ENCODE results near the gene MAP3K15. TPM values are rescaled to one million over a fixed set of nuclear protein-coding genes. Genes with fewer than 3 reads are reported as not detected.

Gene MAP3K15, protein sequence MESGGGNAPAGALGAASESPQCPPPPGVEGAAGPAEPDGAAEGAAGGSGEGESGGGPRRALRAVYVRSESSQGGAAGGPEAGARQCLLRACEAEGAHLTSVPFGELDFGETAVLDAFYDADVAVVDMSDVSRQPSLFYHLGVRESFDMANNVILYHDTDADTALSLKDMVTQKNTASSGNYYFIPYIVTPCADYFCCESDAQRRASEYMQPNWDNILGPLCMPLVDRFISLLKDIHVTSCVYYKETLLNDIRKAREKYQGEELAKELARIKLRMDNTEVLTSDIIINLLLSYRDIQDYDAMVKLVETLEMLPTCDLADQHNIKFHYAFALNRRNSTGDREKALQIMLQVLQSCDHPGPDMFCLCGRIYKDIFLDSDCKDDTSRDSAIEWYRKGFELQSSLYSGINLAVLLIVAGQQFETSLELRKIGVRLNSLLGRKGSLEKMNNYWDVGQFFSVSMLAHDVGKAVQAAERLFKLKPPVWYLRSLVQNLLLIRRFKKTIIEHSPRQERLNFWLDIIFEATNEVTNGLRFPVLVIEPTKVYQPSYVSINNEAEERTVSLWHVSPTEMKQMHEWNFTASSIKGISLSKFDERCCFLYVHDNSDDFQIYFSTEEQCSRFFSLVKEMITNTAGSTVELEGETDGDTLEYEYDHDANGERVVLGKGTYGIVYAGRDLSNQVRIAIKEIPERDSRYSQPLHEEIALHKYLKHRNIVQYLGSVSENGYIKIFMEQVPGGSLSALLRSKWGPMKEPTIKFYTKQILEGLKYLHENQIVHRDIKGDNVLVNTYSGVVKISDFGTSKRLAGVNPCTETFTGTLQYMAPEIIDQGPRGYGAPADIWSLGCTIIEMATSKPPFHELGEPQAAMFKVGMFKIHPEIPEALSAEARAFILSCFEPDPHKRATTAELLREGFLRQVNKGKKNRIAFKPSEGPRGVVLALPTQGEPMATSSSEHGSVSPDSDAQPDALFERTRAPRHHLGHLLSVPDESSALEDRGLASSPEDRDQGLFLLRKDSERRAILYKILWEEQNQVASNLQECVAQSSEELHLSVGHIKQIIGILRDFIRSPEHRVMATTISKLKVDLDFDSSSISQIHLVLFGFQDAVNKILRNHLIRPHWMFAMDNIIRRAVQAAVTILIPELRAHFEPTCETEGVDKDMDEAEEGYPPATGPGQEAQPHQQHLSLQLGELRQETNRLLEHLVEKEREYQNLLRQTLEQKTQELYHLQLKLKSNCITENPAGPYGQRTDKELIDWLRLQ (N-terminal part only)
- total RNA-seq: 1 to 10 TPM in 3 of 6 donors, under 1 TPM in 3; 0.32 to 2.4 (median 0.89) TPM
- 1 to 10 TPM; 1.7 to 7.1 TPM for polyA plus RNA-seq

DNA sequence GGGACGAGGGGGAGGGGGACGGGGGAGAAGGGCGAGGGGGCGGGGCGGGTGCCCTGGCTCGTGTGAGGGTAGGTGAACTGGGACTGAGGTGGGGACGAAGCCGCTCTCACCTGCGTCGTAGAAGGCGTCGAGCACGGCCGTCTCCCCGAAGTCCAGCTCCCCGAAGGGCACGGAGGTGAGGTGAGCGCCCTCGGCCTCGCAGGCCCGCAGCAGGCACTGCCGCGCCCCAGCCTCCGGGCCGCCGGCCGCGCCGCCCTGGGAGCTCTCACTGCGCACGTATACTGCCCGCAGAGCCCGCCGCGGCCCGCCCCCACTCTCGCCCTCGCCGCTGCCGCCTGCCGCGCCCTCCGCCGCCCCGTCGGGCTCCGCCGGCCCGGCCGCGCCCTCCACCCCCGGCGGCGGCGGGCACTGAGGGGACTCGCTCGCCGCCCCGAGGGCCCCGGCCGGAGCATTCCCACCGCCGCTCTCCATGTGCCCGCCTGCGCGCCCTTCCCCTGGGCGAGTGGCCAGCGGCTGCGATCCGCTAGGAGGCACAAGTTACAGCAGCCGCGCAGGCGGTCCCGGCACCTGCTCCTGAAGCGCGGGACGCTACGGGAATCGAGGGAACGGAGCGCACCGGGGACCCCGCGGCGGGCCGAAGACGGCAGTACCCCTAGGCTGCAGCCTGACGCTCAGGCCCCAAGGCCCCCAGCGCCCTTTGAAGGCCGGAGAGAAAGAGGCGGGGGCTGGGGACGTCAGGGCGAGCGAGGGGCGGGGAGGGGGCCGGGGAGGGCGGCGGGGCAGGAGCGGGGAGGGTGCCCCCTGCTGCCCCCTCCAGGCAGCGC is at the start of gene MAP3K15:
TSS of gene MAP3K15 (minus strand) at position 718 of the 824 bp plus-strand sequence. CDS start at position 471, 247 bp downstream.
- intact Hi-C loops (cut with DNase I): no loop called here
- H3K36me3 ChIP-seq: no peaks in the 10 kb centered on the region
- DNase-seq (peak; percentile 8 to 84 (median 44)), FAIRE-seq (no peak), ATAC-seq (peak; percentile 78 to 91 (median 82))
- no peaks in the 10 kb centered on the region for H3K9me3 ChIP-seq
- H3K27ac ChIP-seq: no peak within 1 kb of the TSS
- peak within 1 kb of the TSS in 2 of 4 donors; percentile 27 to 36 for H3K4me3 ChIP-seq
- TF ChIP-seq CTCF (IDR thresholded peaks at IDR 0.05): peak in 1 of 4 donors; percentile 14
- 2 to 30% methylated on average over 54 to 91 of the region's 100 CpGs for WGBS, 2 donors
- peaks cover 0 to 4% (median 0%) of the 10 kb centered on the region in 4 donors for H3K27me3 ChIP-seq
- no peaks in the 10 kb centered on the region for H3K4me1 ChIP-seq

GRCh38 chrX:19564606-19565005 is 49.3 kb upstream of the MAP3K15 start:
- no peak for DNase-seq
- 40 to 55% methylated on average over 1 of the region's 1 CpG for WGBS, 2 donors
- intact Hi-C loops (cut with DNase I): no loop called here
- Histone ChIP-seq H3K4me1 (no peaks in the 10 kb centered on the region), H3K4me3 (no peak overlapping the region), H3K9me3 (no peaks in the 10 kb centered on the region), H3K27ac (no peak overlapping the region), H3K36me3 (no peaks in the 10 kb centered on the region), H3K27me3 (no peaks in the 10 kb centered on the region)
- FAIRE-seq: no peak
- no peak for TF ChIP-seq CTCF (IDR thresholded peaks at IDR 0.05)
- ATAC-seq: no peak

DNA sequence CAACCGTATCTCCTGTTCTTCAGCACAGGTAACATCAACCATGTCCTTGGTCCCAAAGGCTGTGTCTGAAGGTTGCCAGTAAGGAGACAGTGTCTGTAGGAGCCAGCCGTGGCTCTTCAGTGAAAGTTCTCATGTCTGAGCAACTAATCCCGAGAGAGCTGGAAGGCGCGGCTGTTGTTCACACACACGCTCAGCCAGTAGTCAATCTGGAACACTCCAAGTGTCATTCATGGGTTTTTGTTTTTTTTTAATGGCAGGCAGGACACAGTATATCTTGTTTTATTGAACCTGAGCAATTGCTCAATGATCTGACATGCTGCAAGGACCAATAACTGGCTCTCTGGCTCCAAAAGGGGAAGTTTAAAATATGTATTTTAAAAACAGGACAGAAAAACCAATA is 48.4 kb upstream of the MAP3K15 start:
- WGBS, 2 donors: 85 to 91% methylated on average over 6 of the region's 6 CpGs
- FAIRE-seq (no peak), ATAC-seq (no peak), DNase-seq (no peak)
- no peaks in the 10 kb centered on the region for H3K4me1 ChIP-seq
- no peak overlapping the region for H3K4me3 ChIP-seq
- TF ChIP-seq CTCF (IDR thresholded peaks at IDR 0.05): no peak
- H3K27ac ChIP-seq: no peak overlapping the region
- no peaks in the 10 kb centered on the region for H3K9me3 ChIP-seq
- no peaks in the 10 kb centered on the region for H3K27me3 ChIP-seq
- H3K36me3 ChIP-seq: no peaks in the 10 kb centered on the region
- intact Hi-C loops (cut with DNase I): no loop called here

- intact Hi-C loops (cut with DNase I): no loop called here
- FAIRE-seq (no peak), ATAC-seq (no peak), DNase-seq (no peak)
- no peaks in the 10 kb centered on the region for H3K36me3 ChIP-seq
- H3K27me3 ChIP-seq: no peaks in the 10 kb centered on the region
- 73 to 82% methylated on average over 10 of the region's 10 CpGs for WGBS, 2 donors
- no peaks in the 10 kb centered on the region for H3K4me1 ChIP-seq
- no peak overlapping the region for H3K4me3 ChIP-seq
- no peak for TF ChIP-seq CTCF (IDR thresholded peaks at IDR 0.05)
- no peak overlapping the region for H3K27ac ChIP-seq
- no peaks in the 10 kb centered on the region for H3K9me3 ChIP-seq
Observed at GRCh38 chrX:19563327-19563726, 48.0 kb upstream of the MAP3K15 start.
